BLaER1 treated with 17β-estradiol and CSF1 and Interleukin-3, amounts not matched to agents 10 nM and 100 nM (cell line): Measurements from ENCODE around the gene MYBPC3.

Experiments used
- H3K27ac ChIP-seq, 11 experiments: shearing (Covaris generic); formaldehyde crosslinking; 2 replicates each; pipeline ENCODE4 v1.8.1; 2022
- H3K27me3 ChIP-seq, 11 experiments: shearing (Covaris generic); formaldehyde crosslinking; 2 replicates each; pipeline ENCODE4 v1.8.1; 2022
- H3K36me3 ChIP-seq, 11 experiments: shearing (Covaris generic); formaldehyde crosslinking; 2 replicates each; pipeline ENCODE4 v1.8.1; 2022
- H3K4me1 ChIP-seq, 10 experiments: shearing (Covaris generic); formaldehyde crosslinking; 2 replicates each; pipeline ENCODE4 v1.8.1; 2022
- H3K4me2 ChIP-seq, 11 experiments: shearing (Covaris generic); formaldehyde crosslinking; 2 replicates each; pipeline ENCODE4 v1.8.1; 2022
- H3K4me3 ChIP-seq, 10 experiments: shearing (Covaris generic); formaldehyde crosslinking; 2 replicates each; pipeline ENCODE4 v1.8.1; 2022
- H3K9ac ChIP-seq, 11 experiments: shearing (Covaris generic); formaldehyde crosslinking; 2 replicates each; pipeline ENCODE4 v1.8.1; 2022
- H3K9me3 ChIP-seq, 11 experiments: shearing (Covaris generic); formaldehyde crosslinking; replicated peaks in 1 of 11; 2 replicates each; pipeline ENCODE4 v1.8.1; 2022
- H4K20me1 ChIP-seq, 11 experiments: shearing (Covaris generic); formaldehyde crosslinking; 2 replicates each; pipeline ENCODE4 v1.8.1; 2022
- Cebpa-rat ChIP-seq, 11 experiments: shearing (Covaris generic); IDR thresholded peaks; 2 replicates each; pipeline ENCODE4 v1.8.1; 2022

The MYBPC3 gene

GRCh38 chr11:47351156-47352126, 1.1 kb downstream of the MYBPC3 start:
- H4K20me1 ChIP-seq = peaks cover 0 to 71% (median 0%) of the 10 kb centered on the region in 11 experiments; a peak in 8 of 22 replicates
- H3K9me3 ChIP-seq = no peaks in the 10 kb centered on the region
- peak overlapping the region in 8 of 11 experiments; percentile 25 to 62 (median 47); a peak in 13 of 22 replicates for H3K9ac ChIP-seq
- H3K4me2 ChIP-seq = peak overlapping the region in 4 of 11 experiments; percentile 1 to 17 (median 15); a peak in 2 of 22 replicates
- peak overlapping the region in 10 of 11 experiments; percentile 16 to 67 (median 54); a peak in 19 of 22 replicates for H3K27ac ChIP-seq
- no peak for TF ChIP-seq Cebpa-rat (IDR thresholded peaks at IDR 0.05)
- H3K27me3 ChIP-seq = no peaks in the 10 kb centered on the region
- H3K4me3 ChIP-seq = no peak overlapping the region
- H3K4me1 ChIP-seq = peaks cover 0 to 46% (median 35%) of the 10 kb centered on the region in 10 experiments; a peak in 15 of 20 replicates
- peaks cover 14 to 30% (median 25%) of the 10 kb centered on the region in 11 experiments for H3K36me3 ChIP-seq

- no peak for TF ChIP-seq Cebpa-rat (IDR thresholded peaks at IDR 0.05)
- Histone ChIP-seq H3K27me3 (no peaks in the 10 kb centered on the region), H3K9ac (peak overlapping the region in 7 of 11 experiments; percentile 1 to 62 (median 46); a peak in 6 of 22 replicates)
Measured at GRCh38 chr11:47350315-47350714, 2.2 kb downstream of the MYBPC3 start.

GRCh38 chr11:47349521-47350095, 2.9 kb downstream of the MYBPC3 start:
- Histone ChIP-seq H3K36me3 (peaks cover 3 to 12% (median 8%) of the 10 kb centered on the region in 11 experiments; a peak in 18 of 22 replicates), H3K4me2 (peak overlapping the region in 1 of 11 experiments; percentile 4; a peak in 1 of 22 replicates), H3K9me3 (no peaks in the 10 kb centered on the region), H3K4me1 (peaks cover 0 to 42% (median 35%) of the 10 kb centered on the region in 10 experiments; a peak in 15 of 20 replicates), H3K9ac (peak overlapping the region in 5 of 11 experiments; percentile 38 to 50 (median 39); a peak in 5 of 22 replicates), H3K27ac (peak overlapping the region in 8 of 11 experiments; percentile 34 to 71 (median 56); a peak in 14 of 22 replicates), H4K20me1 (peaks cover 0 to 53% (median 0%) of the 10 kb centered on the region in 11 experiments; a peak in 8 of 22 replicates), H3K27me3 (no peaks in the 10 kb centered on the region), H3K4me3 (no peak overlapping the region)
- TF ChIP-seq Cebpa-rat (IDR thresholded peaks at IDR 0.05) = no peak

More at GRCh38 chr11:47350315-47350714, 2.2 kb downstream of the MYBPC3 start:
- Histone ChIP-seq H3K36me3 (peaks cover 5 to 18% (median 14%) of the 10 kb centered on the region in 11 experiments; a peak in 21 of 22 replicates), H3K4me2 (peak overlapping the region in 2 of 11 experiments; percentile 15 to 17; a peak in 1 of 22 replicates), H3K9me3 (no peaks in the 10 kb centered on the region), H4K20me1 (peaks cover 0 to 60% (median 0%) of the 10 kb centered on the region in 11 experiments; a peak in 8 of 22 replicates), H3K4me3 (no peak overlapping the region), H3K4me1 (peaks cover 0 to 42% (median 35%) of the 10 kb centered on the region in 10 experiments; a peak in 15 of 20 replicates), H3K27ac (peak overlapping the region in 9 of 11 experiments; percentile 26 to 67 (median 57); a peak in 15 of 22 replicates)

- H3K36me3 ChIP-seq = peaks cover 0 to 5% (median under 1%) of the 10 kb centered on the region in 11 experiments; a peak in 13 of 22 replicates
- no peak overlapping the region for H3K4me3 ChIP-seq
- 0 out of 22 replicates have a peak, but pooled peaks of 1 of the 11 experiments have one; percentile 10 for TF ChIP-seq Cebpa-rat (IDR thresholded peaks at IDR 0.05)
- H4K20me1 ChIP-seq = peaks cover 0 to 45% (median 0%) of the 10 kb centered on the region in 11 experiments; a peak in 8 of 22 replicates
- H3K9ac ChIP-seq = peak overlapping the region in 6 of 11 experiments; percentile 38 to 50 (median 39); a peak in 8 of 22 replicates
- H3K9me3 ChIP-seq = no peaks in the 10 kb centered on the region
- H3K27me3 ChIP-seq = no peaks in the 10 kb centered on the region
- no peak overlapping the region for H3K4me2 ChIP-seq
- peak overlapping the region in 8 of 11 experiments; percentile 34 to 71 (median 56); a peak in 16 of 22 replicates for H3K27ac ChIP-seq
- peaks cover 0 to 42% (median 32%) of the 10 kb centered on the region in 10 experiments; a peak in 15 of 20 replicates for H3K4me1 ChIP-seq
Measured at GRCh38 chr11:47348859-47349258, 3.6 kb downstream of the MYBPC3 start.

GRCh38 chr11:47348131-47348802, 4.2 kb downstream of the MYBPC3 start:
- Histone ChIP-seq H4K20me1 (peaks cover 0 to 40% (median 0%) of the 10 kb centered on the region in 11 experiments; a peak in 7 of 22 replicates), H3K9me3 (no peaks in the 10 kb centered on the region), H3K4me3 (no peak overlapping the region), H3K4me1 (peaks cover 0 to 41% (median 32%) of the 10 kb centered on the region in 10 experiments; a peak in 15 of 20 replicates), H3K36me3 (no peaks in the 10 kb centered on the region; a peak in 2 of 22 replicates), H3K27ac (peak overlapping the region in 2 of 11 experiments; percentile 7 to 25; a peak in 3 of 22 replicates), H3K4me2 (no peak overlapping the region), H3K9ac (peak overlapping the region in 2 of 11 experiments; percentile 17 to 18; a peak in 2 of 22 replicates), H3K27me3 (no peaks in the 10 kb centered on the region)
- no peak for TF ChIP-seq Cebpa-rat (IDR thresholded peaks at IDR 0.05)

GRCh38 chr11:47347137-47347536, 5.4 kb downstream of the MYBPC3 start:
- Histone ChIP-seq H3K27ac (peak overlapping the region in 2 of 11 experiments; percentile 9 to 28; a peak in 1 of 22 replicates), H3K4me2 (no peak overlapping the region), H3K27me3 (no peaks in the 10 kb centered on the region), H3K9ac (peak overlapping the region in 3 of 11 experiments; percentile 4 to 41 (median 15); a peak in 3 of 22 replicates), H3K36me3 (no peaks in the 10 kb centered on the region; a peak in 1 of 22 replicates), H3K4me1 (peaks cover 0 to 30% (median 23%) of the 10 kb centered on the region in 10 experiments; a peak in 15 of 20 replicates), H3K4me3 (no peak overlapping the region), H3K9me3 (no peaks in the 10 kb centered on the region), H4K20me1 (peaks cover 0 to 28% (median 0%) of the 10 kb centered on the region in 11 experiments; a peak in 7 of 22 replicates)
- TF ChIP-seq Cebpa-rat (IDR thresholded peaks at IDR 0.05) = no peak

GRCh38 chr11:47345890-47346563, 6.5 kb downstream of the MYBPC3 start:
- Histone ChIP-seq H3K4me3 (no peak overlapping the region), H3K9me3 (no peaks in the 10 kb centered on the region), H3K9ac (peak overlapping the region in 3 of 11 experiments; percentile 7 to 19 (median 19); a peak in 2 of 22 replicates), H3K27ac (0 out of 22 replicates have a peak overlapping the region, but pooled peaks of 1 of the 11 experiments have one; percentile 3), H3K4me2 (no peak overlapping the region), H3K36me3 (no peaks in the 10 kb centered on the region; a peak in 1 of 22 replicates), H3K27me3 (no peaks in the 10 kb centered on the region), H3K4me1 (peaks cover 0 to 18% (median 13%) of the 10 kb centered on the region in 10 experiments; a peak in 15 of 20 replicates), H4K20me1 (peaks cover 0 to 17% (median 0%) of the 10 kb centered on the region in 11 experiments; a peak in 5 of 22 replicates)
- TF ChIP-seq Cebpa-rat (IDR thresholded peaks at IDR 0.05) = no peak
